ENCODE measurements around the gene KIRREL1.

The KIRREL1 gene

DNA sequence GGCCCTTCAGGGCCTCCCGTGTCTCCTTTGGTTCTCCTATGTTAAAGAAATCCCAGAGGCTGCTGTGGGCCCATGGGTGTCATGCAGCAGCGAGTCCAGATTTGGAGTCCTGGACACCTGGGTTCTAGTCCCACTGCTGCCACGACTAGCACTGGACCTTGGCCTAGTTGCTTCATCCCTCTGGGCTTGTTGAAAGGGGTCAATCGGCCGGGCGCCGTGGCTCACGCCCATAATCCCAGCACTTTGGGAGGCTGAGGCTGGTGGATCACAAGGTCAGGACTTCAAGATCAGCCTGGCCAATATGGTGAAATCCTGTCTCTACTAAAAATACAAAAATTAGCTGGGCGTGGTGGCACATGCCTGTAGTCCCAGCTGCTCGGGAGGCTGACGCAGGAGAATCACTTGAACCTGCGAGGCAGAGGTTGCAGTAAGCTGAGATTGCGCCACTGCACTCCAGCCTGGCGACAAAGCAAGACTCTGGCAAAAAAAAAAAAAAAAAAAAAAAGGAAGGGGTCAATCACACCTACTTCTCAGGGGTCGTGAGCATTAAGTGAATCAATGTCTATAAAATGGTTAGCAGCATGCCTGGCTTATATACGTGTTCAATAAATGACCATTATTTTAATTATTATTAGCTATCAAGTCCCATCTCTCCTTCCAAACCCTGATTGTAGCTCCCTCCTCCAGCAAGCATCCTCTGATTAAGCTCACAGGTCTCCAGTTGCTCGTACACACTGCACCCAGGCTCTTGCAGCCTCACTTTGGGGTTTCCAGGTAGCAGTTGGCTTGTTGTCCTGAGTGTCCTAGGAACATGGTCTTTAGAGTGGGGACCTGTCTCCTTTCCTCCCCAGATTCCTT, 43.8 kb downstream of the KIRREL1 start:
- no peak for DNase-seq

DNA sequence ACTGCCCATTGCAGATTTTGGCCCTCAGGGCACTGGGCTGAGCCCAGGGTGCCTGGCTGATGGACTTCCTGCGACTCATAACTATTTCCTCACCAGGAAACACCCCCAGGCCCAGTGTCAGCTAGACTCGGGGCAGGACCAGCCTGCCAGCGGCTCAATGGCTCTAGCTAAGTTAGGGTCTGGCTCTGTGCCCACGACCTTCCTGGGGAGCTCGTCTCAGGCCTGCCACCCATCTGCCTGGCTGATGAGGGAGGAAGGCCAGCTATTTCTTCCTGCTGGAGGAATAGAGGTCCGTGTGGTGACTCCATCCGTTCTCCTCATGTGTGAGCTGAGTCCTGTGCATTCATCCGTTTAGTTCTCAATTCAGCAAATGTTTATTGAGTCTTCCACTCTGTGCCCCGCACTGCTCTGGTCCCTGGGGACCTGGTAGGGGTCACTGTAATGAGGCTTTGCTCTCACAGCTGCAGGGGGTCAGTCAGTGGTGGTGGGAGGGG, 44.5 kb downstream of the KIRREL1 start:
- no peak for DNase-seq

DNA sequence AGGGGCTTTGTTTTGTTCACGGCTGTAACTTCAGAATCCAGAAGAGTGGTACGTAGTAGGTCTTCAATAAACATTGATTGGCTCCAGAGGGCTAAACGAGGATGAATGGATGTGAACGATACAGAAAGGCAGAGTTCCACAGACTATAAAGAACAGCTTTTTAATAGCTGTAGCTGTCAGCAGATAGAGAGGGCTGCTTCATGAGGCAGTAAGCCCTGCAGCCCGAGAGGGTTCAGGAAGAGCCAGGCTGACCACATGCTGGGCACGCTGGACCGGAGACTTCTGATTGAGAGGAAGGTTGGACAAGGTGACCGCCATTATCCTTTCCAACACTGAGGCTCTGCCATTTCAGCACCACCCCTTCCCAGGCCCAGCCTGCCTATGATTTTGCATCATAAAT, 45.3 kb downstream of the KIRREL1 start:
- DNase-seq, result no peak

DNA sequence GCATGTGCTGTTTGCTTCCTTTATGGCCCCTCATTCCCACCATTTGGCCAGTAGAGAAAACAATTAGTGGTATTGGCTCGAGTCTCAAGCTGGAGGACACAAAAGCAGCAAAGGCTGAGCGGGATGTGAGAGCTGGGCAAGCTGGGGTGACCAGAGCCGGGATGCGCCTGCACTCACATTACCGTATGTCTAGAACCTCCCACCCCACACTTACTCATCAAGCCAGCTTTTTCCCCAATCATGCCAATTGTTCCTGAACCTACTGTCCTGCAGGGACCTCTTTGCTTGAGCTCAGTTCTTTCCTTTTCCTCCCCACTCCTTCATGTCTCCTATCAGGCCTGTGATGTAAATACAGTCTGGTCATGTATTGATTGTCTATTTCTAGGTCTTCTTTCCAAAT, 45.9 kb downstream of the KIRREL1 start:
- DNase-seq, result no peak

DNA sequence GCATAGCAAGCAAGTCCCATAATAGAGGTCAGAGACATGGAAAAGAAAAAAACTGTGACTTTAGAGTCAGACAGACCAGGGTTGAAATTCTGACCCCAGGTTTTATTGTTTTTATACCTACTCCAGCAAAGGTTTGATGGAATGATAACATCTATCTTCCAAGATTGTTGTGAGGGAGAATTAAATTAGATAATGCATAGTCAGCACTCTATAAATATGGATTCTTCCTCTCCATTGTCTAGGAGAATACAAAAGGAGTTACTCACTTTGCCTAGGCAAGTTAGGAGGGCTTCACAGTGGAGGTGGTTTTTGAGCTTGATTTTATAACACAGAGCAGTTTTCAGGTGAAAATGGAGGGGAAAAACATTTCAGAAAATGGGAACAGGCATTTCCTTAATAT, 46.9 kb downstream of the KIRREL1 start:
- DNase-seq, result no peak

DNA sequence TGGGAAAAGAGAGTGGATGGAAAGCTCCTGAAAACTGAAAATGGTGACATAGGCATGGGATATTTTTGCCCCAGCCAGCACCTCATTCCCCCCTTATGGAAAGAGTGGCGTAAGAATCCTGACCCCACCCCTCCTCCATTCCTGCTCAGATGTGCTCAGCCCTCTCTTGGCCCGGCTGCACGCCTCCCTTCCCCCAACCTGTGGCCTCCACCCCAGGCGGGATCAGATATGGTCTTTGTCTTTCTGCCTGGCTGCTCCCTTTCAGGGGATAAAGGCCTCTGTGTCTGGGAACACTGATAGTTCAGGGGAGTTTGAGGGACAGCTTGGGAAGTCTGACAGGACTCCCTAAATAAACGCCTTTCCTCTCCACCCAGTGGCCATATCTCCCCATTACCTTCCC, 49.8 kb downstream of the KIRREL1 start:
- no peak for DNase-seq

DNA sequence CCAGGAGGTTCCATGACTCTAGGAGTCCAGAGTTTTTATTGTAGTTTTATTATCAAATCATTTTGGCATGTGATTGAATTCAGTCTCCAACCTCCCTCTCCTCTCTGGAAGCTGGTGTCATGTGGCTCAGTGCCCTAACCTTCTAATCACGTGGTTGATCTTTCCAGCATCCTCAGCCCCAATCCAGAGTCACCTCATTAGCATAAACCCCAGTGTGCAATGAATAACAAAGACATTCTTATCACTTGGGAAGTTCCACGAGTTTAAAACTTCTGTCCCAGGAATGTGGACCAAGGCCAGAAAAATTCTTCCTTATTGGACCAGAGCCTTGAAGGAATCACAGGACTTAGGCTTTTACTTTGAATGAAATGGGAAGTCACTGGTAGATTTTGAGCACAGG, 52.2 kb downstream of the KIRREL1 start:
- no peak for DNase-seq

DNA sequence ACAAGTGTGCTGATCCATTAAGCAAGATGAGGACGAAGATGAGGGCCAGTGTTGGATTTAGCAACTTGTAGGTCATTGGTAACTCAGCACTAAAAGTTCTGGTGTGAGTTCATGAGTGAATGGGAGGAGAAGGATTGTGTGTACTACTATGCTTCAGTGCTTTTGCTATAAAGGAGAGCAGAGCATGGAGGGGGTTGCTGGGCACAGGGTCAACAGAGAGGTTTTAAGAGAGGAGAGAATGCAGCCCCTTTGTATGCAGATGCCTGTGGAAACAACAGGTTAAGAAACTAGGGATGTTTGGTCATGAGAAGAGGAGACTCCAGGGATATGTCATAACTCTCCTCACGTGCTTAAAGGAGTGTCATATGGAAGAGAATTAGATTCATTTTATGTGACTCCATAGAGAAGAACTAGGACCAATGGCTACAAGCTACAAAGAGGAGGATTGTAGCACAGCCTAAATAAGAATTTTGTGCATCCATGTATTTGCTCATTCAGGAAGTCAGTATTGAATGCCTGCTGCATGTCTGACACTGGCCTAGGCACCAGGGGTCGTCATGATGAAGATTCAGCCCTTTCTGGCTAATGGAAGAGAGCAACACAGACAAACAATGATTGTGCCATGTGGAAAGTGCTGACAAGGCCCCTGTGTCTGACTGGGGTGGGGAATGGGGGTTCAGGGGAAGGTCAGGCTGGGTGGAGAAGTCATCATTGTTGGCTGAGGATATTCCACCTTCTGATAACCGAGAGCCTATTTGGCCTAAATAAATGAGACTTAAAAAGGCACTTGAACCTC, 53.5 kb downstream of the KIRREL1 start:
- no peak for DNase-seq

DNA sequence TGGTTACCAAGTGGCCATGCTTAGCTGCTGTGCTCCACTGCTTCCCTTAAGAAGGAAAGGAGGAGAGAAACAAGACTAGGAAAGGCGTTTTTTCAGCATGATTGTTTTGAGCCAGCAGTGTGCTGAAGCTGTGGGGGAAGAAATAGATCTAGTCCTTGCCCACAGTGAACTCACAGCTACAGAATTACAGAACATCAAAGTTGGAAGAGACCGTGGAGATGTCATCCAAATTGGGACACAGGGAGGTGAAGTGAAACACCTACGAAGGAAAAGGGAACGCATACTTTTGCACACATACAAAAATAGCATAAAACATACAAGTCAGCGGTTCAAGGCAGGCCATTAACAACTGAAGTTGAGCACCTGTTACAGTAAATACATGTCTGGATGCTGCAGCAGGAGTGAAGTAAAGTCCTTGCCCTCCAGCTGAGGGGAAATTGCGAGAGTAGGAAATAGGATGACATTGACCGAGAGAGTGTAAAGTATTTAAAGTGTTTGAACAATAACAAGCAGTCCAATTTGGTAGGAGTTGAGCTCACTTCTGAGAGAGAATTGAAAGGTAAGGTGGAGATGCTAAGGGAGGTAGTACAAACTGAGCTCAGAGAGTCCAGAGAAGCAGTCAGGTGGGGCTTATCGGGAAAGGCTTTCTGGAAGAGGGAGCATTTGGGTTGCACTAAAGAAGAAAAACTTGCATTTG, 55.1 kb downstream of the KIRREL1 start:
- DNase-seq, result no peak

DNA sequence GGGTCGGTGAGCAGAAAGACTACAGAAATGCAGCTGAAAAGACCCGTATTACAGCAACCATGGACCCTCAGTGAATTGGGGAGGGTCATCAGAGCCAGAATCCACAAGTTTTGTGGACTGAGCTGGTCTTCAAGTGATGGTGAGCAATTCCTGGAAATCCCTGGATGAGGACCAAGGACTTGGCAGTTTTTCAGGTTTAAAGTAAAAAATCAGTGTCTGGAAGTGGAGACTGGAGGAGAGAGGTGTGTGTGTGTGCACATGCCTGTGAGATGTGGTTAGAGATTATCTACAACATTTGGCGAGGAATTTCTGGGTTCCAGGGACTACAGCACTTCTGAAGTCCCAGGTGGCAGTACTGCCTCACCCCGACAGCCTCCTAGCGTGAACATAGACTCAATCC, 56.4 kb downstream of the KIRREL1 start:
- DNase-seq, result no peak

DNA sequence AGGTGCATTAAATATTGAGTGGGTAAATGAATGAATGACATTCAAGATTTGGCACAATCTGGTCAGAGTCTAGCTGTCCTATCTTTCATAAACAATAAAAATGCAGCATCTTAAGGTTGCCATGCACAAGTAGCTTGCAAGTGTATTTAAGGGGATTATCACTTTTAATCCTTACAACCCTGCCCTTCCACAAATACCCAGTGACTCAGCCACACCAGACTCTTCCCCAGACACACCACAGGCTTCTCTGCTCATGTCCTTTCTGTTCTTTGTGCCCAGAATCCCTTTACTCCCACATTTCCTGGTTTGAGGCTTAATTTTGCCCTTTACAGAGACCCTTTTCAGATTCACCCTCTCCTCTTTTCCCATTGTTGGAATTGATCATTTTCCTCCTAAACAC, 59.8 kb downstream of the KIRREL1 start:
- no peak for DNase-seq

DNA sequence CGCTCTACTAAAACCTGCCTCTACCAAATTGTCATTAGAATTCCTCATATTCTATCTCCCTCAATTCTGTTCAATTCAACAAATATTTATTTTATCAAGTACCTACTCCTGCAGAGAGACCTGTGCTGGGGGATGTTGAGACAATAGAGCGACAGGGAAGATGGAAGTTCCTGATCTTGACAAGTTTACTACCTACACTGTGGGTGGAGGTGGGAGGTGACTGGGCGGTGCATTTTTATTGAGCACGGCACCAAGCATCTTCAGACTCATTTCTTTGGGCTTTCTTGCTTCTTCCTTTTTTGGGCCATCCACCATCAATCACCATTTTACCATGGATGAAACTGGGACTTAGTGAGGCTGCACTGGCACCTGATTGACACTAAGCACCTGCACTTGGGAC, 61.3 kb downstream of the KIRREL1 start:
- no peak for DNase-seq

DNA sequence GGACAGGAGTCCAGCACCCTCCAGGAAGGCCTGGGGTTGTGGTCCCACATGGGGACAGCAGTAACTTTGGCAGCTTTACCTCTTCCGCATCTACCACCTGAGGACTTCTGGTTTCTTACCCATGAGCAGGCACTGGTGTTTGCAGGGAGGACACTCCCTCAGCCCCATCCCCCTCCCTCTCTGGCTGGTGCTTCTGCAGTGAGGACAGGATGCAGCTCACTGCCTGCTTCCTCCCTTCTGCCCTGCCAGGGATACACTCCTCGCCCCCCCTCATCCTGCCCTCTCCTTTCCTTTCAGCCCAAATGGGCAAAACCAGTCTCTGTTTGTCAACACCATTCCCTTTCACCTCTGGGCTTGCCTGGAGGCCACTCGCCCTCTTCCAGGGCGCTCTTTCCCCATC, 62.4 kb downstream of the KIRREL1 start:
- DNase-seq, result no peak

DNA sequence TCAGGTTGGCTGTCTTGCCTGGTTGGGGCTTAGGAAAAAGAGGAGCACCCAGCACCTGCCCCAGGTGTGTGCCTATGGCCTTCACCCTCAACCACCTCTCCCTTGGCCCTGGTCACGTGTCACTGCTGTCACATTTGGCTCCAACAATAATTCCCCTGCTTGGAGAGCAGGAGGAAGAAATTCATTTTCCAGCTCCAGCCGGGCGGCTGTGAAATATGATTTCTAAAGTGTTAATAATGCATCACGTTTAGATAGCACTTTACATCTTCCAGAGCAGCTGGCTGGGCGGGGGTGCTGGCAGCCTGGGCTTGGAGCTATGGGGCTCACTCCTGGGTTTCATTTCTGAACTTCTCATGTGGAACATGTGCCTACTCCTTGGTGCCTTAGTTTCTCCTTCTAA, 63.1 kb downstream of the KIRREL1 start:
- DNase-seq, result no peak

DNA sequence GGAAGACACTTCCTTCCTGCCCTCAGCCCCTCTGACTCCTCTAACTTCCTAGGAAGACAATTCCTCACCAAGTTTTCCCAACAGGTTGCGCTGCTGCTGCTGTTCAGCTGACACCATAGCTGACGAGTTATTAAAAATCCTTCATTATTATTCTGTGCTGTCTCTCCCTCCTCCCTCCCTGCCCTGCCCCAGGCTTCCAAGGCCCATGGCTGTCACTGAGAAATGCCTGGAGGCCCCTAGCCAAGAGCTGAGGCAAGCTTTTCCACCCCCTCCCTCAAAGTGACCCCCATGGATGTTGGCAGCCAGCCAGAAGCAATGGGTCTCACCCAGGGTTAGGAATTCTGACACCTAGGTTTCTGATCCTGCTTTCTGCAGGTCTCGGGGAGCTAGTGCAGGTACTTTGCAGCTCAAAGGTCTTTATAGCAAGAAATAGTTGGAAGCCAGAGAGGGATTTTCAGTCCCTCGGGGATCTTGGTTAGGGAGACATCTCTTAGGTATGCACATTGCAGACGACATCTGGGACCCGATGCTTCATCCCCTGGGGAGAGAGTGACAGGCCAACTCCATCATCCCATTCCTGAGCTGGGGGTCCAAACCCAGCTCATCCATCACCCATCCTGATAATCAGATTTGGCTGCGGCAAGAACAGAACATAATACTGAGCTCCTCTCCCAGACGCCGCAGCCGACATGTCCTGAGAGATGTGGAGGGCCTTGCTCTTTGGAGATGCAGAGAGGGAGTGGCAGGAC, 65.0 kb downstream of the KIRREL1 start:
- DNase-seq, result no peak

DNA sequence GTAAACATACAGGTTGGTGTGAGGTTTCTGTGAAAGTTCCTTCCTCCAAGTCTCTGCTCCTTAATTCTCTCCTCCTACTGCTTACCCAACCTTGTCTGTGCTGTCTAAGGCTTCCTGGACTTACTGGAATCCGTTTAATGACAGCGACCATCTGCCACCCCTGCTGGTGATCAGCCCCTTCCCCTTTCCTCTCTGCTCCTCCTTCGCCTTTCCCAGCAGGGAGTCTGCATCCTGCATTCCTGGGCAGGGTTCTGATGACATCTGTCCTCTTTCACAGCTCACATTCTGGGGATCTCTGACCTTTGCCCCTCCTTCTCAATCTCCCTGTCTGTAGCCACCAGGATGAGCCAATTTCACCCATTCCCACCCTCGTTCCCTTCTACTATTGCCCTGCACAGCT, 66.5 kb downstream of the KIRREL1 start:
- no peak for DNase-seq

DNA sequence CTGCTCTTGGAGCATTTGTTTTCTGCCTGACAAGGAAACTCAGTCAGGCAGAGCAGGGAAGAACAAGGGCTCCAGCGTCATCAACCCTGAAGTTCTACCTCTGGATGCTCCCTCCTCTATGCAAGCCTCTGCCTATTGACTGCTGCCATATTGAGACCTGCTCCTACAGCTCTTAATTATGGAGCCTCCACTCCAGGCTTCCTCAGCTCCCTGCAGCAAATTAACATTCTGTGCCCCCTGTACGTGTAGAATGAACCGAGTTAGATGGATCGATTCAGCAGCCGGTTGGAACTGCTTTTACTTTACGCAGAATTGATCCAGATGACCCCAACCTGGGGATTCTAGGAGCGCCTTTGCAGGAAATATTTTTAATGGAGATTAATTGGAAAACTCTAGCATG, 68.7 kb downstream of the KIRREL1 start:
- DNase-seq, result no peak

DNA sequence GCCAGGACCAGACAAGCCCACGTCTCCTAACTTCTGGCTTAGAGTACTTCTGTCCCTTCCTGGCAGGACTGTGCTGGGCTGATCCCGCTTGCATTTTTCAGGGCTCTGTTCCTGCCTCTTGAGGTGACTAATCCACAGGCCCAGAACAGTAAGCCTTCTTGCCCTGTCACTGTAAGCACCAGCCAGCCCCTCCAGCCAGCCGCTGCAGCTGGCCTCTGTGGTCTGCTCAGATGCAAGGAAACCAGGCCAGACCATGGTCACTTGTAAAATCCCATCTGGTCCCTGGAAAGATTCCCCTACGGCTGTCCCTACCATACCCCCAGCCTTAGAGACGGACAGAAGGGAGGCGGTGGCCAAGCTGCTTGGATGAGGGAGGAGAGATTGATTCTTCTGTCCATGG, 74.2 kb downstream of the KIRREL1 start:
- no peak for DNase-seq

DNA sequence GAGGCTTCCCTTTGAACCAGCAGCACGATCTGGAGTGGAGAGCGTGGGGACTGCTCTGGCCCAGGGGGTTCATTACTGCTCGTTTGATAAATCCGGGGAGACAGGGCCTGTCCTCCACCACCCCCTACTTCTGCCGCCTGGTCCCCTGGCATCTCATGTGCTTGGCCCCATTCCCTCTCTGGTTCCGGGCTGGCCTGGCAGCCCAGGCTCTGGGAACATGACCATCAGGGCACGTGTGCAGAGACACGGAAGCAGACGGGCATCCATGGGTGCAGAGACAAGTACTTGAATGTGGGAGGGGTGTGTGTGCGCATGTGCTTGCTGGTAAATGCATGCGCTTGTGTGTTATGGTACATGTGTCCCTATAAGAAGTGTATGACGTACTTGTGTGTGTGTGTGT, 75.5 kb downstream of the KIRREL1 start:
- DNase-seq, result no peak

DNA sequence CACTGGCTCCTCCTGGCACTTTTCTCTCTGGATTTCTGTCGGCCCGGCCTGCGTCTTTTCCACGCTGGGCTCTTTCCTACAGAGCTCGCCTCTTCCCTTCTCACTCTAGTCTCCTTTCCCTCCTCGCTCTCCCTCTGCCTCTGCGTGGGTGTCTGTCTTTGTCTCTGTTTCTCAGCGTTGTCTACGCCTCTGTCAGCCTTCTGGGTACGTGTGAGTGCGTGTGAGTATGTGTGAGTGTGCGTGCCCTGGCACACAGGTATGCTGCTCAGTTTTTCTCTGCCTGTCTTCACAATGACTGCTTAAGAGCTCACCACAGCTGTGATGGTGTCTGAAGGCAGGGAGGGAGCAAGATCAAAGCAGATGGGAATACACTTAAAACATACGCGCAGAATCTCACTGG, 77.7 kb downstream of the KIRREL1 start:
- DNase-seq, result no peak

DNA sequence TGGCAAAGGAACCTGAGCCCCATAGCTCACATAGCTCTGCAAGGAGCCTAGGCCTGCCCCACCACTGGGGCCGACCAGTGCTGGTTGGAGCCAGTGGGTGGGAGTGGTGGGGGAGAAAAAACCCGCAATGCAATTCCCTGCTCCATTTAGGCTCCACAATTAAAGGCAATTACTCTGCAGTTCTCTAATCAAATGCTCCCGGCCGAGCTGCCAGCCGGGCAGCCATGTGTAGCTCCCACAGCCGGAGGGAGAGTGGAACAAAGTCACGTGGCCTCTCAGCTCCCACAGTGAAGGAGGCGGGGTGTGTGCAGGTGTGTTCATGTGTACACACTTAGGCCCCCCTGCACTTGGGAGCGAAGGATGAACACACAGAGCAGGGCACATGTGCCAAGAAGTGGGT, 81.6 kb downstream of the KIRREL1 start:
- DNase-seq, result no peak

DNA sequence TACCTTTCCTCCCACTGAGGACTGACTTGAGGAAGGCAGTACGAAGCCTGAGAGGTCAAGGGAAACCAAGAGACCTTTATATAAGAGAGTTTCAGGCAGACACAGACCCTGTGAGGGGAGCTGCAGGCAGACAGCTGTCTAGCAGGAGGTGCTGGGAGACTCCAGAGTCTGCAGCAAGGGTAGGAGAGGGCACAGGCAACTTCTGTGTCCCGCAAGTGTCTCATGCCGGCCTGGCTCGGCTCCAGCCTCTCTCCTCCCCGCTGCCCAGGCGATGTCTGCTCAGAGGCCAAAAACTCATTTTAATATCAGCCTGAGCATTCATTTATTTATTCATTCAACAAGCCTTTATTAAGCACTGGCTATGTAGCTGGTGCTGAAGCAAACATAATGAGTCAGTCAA, 83.0 kb downstream of the KIRREL1 start:
- no peak for DNase-seq
